ENCODE results near the gene DIRAS1. TPM values are rescaled to one million over a fixed set of nuclear protein-coding genes. Genes with fewer than 3 reads are reported as not detected.
"Not testable (repeated sequence)": the region's sequence is repeated elsewhere in the genome, so short reads cannot be mapped to it uniquely, and the experiment has no call there.

The DIRAS1 gene
- total and polyA plus RNA-seq, 3 experiments from 2014 or later, result 0.18 TPM; not detected in 2

DNA sequence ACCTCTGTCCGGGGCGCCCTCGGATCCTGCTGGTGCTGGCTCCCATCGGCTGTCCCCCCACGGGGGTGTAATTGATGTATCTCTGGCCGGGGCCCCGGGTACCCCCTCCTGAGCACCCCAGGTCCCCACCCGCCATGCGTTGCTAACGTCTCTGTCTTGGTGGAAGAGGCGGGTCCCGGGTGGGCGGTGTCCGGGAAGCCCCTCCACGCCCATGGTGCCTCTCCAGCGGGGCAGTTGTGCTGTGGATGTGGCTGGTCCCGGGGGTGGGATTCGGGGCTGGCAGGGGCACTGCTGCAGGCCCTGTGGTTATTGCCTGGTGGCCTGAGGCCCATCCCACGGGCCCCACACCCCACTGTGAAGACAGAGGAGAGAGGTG is 4.9 kb downstream of the DIRAS1 start:
- Histone ChIP-seq H3K4me3 (ENCODE audit: low read length) (no peak overlapping the region), H3K27me3 (ENCODE audit: insufficient read depth, low read length, poor library complexity, severe bottlenecking) (peaks cover 6% of the 10 kb centered on the region), H3K27ac (ENCODE audit: low read depth, low read length) (no peak overlapping the region), H3K9me3 (ENCODE audit: low read length) (peaks cover 6% of the 10 kb centered on the region), H3K4me1 (ENCODE audit: insufficient read depth, low read length) (no peaks in the 10 kb centered on the region), H3K36me3 (ENCODE audit: insufficient read depth, low read length) (no peaks in the 10 kb centered on the region)
- ChIA-PET POLR2A (no interaction called here), CTCF (no interaction called here)
- no peak overlapping the region for H3K4me3 Mint-ChIP-seq
- no peak for DNase-seq
- H3K27ac Mint-ChIP-seq, result no peak overlapping the region
- H3K36me3 Mint-ChIP-seq, result peaks cover 0 to 9% (median 0%) of the 10 kb centered on the region in 3 donors
- H3K27me3 Mint-ChIP-seq, result peaks cover 15 to 31% of the 10 kb centered on the region in 2 donors
- peaks cover 0 to 10% (median 2%) of the 10 kb centered on the region in 5 donors for H3K9me3 Mint-ChIP-seq
- peaks cover 0 to 8% (median 3%) of the 10 kb centered on the region in 3 donors for H3K4me1 Mint-ChIP-seq

DNA sequence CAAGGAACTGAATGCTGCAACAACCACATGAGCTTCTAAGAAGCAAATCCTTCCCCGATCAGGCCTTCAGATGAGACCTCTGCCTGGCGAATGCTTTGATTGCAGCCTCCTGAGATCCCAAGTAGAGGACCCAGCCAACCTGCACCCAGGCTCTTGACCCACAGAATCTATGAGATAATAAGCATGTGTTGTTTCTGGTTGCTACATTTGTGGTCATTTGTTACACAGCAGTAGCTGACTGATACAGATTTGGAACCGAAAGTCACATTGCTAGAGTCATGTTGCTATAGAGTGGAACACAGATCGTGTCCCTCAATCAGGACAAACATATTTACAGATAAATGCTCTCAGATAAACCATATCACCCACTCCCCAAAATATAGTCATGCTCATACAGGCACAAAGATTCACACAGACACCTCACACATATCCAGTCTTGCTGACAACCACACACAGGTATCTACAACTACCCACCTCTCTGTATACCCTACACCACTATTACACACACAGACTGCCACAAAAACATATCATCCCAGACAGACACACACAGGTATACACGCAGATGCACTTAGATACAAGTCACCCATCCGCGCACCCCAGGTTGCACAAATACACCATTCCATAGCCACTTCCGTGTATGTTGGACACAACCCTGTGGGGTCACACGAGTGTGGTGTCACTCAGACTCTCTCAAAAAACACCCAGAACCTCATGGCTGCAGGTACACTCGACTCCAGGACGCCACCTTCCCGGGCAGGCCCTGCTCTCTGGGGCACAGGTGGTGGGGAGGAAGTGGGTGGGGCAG is 5.5 kb downstream of the DIRAS1 start:
- peaks cover 6% of the 10 kb centered on the region for H3K27me3 ChIP-seq (ENCODE audit: insufficient read depth, low read length, poor library complexity, severe bottlenecking)
- Mint-ChIP-seq H3K4me3 (no peak overlapping the region), H3K27ac (peak overlapping the region in 1 of 8 donors; percentile 41), H3K4me1 (peaks cover 0 to 8% (median 3%) of the 10 kb centered on the region in 3 donors), H3K27me3 (peaks cover 15 to 31% of the 10 kb centered on the region in 2 donors), H3K9me3 (peaks cover 0 to 10% (median 2%) of the 10 kb centered on the region in 5 donors), H3K36me3 (peaks cover 0 to 9% (median 0%) of the 10 kb centered on the region in 3 donors)
- H3K4me1 ChIP-seq (ENCODE audit: insufficient read depth, low read length), result no peaks in the 10 kb centered on the region
- CTCF ChIA-PET, result no interaction called here
- no peak for DNase-seq
- H3K27ac ChIP-seq (ENCODE audit: low read depth, low read length), result no peak overlapping the region
- POLR2A ChIA-PET, result no interaction called here
- H3K4me3 ChIP-seq (ENCODE audit: low read length), result no peak overlapping the region
- no peaks in the 10 kb centered on the region for H3K36me3 ChIP-seq (ENCODE audit: insufficient read depth, low read length)
- peaks cover 6% of the 10 kb centered on the region for H3K9me3 ChIP-seq (ENCODE audit: low read length)

DNA sequence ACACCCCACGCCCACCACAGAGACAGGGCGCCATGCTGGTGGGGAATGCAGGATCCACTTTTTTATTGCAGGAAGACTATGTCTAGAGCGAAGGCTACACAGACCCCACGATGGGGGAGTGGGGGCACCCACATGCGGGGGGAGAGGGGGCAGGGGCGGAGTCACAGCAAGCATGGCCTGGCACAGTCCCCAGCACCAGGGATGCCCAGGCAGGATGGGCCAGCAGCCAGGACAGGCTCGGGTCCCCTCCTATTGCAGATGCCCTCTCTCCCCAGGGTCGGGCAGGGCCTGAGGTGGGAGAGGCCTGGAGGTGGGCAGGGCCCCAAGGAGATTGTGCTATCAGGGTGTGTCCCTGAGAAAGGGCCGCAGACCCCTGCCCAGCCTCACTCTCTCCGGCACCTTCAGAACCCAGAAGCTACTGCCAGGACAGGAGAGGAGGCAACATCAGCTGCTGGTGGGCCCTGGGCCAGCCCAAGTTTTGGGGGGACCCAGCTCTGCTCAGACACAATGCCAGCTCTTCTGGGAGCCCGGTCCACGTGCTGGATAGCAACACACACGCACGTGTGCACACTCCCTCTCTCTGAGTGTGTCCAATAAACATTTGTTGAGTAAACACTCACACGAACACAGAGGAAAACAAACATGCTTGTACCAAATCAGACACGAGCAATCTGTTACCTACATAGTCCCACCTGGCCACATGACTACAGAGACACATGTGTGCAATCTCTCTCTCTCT is 6.5 kb downstream of the DIRAS1 start:
- no peaks in the 10 kb centered on the region for H3K36me3 ChIP-seq (ENCODE audit: insufficient read depth, low read length)
- Mint-ChIP-seq H3K36me3 (peaks cover 0 to 9% (median 0%) of the 10 kb centered on the region in 3 donors), H3K27me3 (peaks cover 13 to 28% of the 10 kb centered on the region in 2 donors), H3K9me3 (peaks cover 0 to 10% (median 2%) of the 10 kb centered on the region in 5 donors), H3K27ac (no peak overlapping the region), H3K4me3 (no peak overlapping the region), H3K4me1 (peaks cover 0 to 9% (median under 1%) of the 10 kb centered on the region in 3 donors)
- ChIA-PET POLR2A (no interaction called here), CTCF (no interaction called here)
- H3K4me1 ChIP-seq (ENCODE audit: insufficient read depth, low read length), result no peaks in the 10 kb centered on the region
- peak in 1 of 5 donors; percentile 41 for DNase-seq
- no peak overlapping the region for H3K4me3 ChIP-seq (ENCODE audit: low read length)
- H3K27me3 ChIP-seq (ENCODE audit: insufficient read depth, low read length, poor library complexity, severe bottlenecking), result no peaks in the 10 kb centered on the region
- H3K9me3 ChIP-seq (ENCODE audit: low read length), result peaks cover 6% of the 10 kb centered on the region
- H3K27ac ChIP-seq (ENCODE audit: low read depth, low read length), result no peak overlapping the region

DNA sequence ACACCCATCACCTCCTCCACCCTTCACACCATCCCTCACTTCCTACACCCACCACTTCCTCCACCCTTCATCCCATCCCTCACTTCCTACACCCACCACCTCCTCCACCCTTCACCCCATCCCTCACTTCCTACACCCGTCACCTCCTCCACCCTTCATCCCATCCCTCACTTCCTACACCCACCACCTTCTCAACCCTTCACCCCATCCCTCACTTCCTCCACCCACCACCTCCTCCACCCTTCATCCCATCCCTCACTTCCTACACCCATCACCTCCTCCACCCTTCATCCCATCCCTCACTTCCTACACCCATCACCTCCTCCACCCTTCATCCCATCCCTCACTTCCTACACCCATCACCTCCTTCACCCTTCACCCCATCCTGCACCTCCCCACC is 7.1 kb downstream of the DIRAS1 start:
- H3K9me3 Mint-ChIP-seq; H3K9me3 ChIP-seq (ENCODE audit: low read length); H3K27me3 ChIP-seq (ENCODE audit: insufficient read depth, low read length, poor library complexity, severe bottlenecking); CTCF ChIA-PET; H3K36me3 Mint-ChIP-seq; H3K27ac ChIP-seq (ENCODE audit: low read depth, low read length); H3K36me3 ChIP-seq (ENCODE audit: insufficient read depth, low read length); DNase-seq; H3K4me1 Mint-ChIP-seq; H3K4me1 ChIP-seq (ENCODE audit: insufficient read depth, low read length); H3K4me3 Mint-ChIP-seq; H3K4me3 ChIP-seq (ENCODE audit: low read length); H3K27ac Mint-ChIP-seq; POLR2A ChIA-PET: not testable (repeated sequence)
- peaks cover 10 to 22% of the 10 kb centered on the region in 2 donors for H3K27me3 Mint-ChIP-seq

DNA sequence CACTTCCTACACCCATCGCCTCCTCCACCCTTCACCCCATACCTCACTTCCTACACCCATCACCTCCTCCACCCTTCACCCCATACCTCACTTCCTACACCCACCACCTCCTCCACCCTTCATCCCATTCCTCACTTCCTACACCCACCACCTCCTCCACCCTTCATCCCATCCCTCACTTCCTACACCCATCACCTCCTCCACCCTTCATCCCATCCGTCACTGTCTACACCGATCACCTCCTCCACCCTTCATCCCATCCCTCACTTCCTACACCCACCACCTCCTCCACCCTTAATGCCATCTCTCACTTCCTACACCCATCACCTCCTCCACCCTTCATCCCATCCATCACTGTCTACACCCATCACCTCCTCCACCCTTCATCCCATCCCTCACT is 8.0 kb downstream of the DIRAS1 start:
- H3K27ac Mint-ChIP-seq, POLR2A ChIA-PET: not testable (repeated sequence)
- peaks cover 10 to 20% of the 10 kb centered on the region in 2 donors for H3K27me3 Mint-ChIP-seq

DNA sequence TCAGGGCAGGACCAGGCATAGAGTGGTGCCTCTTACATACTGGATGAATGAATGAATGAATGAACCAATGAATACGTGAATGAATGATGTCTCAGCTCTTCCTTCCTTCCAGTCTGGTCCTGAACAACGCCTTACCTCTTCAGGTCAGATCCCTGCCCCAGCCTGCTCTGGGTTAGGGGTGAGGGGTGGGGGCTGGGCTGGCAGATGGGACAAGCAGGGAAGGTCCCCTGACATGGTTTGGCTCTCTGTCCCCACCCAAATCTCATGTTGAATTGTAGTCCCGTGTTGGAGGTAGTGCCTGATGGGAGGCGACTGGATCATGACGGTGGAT is 9.3 kb downstream of the DIRAS1 start:
- H3K4me3 ChIP-seq (ENCODE audit: low read length), result no peak overlapping the region
- H3K27me3 ChIP-seq (ENCODE audit: insufficient read depth, low read length, poor library complexity, severe bottlenecking), result no peaks in the 10 kb centered on the region
- H3K27ac ChIP-seq (ENCODE audit: low read depth, low read length), result no peak overlapping the region
- peak in 1 of 5 donors; percentile 35 for DNase-seq
- peaks cover 0 to 8% (median 0%) of the 10 kb centered on the region in 3 donors for H3K4me1 Mint-ChIP-seq
- no peaks in the 10 kb centered on the region for H3K4me1 ChIP-seq (ENCODE audit: insufficient read depth, low read length)
- CTCF ChIA-PET, result no interaction called here
- POLR2A ChIA-PET, result no interaction called here
- peaks cover 0 to 10% (median 2%) of the 10 kb centered on the region in 5 donors for H3K9me3 Mint-ChIP-seq
- H3K27me3 Mint-ChIP-seq, result peaks cover 9 to 20% of the 10 kb centered on the region in 2 donors
- H3K4me3 Mint-ChIP-seq, result no peak overlapping the region
- no peak overlapping the region for H3K27ac Mint-ChIP-seq
- H3K36me3 ChIP-seq (ENCODE audit: insufficient read depth, low read length), result no peaks in the 10 kb centered on the region
- H3K36me3 Mint-ChIP-seq, result peaks cover 0 to 9% (median 0%) of the 10 kb centered on the region in 3 donors
- H3K9me3 ChIP-seq (ENCODE audit: low read length), result peaks cover 6% of the 10 kb centered on the region

More for the DNA sequence above, 8.0 kb downstream of the DIRAS1 start:
- H3K36me3 ChIP-seq (ENCODE audit: insufficient read depth, low read length); H3K27ac ChIP-seq (ENCODE audit: low read depth, low read length); H3K27me3 ChIP-seq (ENCODE audit: insufficient read depth, low read length, poor library complexity, severe bottlenecking); H3K9me3 ChIP-seq (ENCODE audit: low read length); CTCF ChIA-PET; H3K4me1 Mint-ChIP-seq; H3K4me3 ChIP-seq (ENCODE audit: low read length); H3K4me1 ChIP-seq (ENCODE audit: insufficient read depth, low read length); H3K9me3 Mint-ChIP-seq; H3K4me3 Mint-ChIP-seq; H3K36me3 Mint-ChIP-seq: not testable (repeated sequence)
- DNase-seq, result peak in 1 of 5 donors; percentile 1

DNA sequence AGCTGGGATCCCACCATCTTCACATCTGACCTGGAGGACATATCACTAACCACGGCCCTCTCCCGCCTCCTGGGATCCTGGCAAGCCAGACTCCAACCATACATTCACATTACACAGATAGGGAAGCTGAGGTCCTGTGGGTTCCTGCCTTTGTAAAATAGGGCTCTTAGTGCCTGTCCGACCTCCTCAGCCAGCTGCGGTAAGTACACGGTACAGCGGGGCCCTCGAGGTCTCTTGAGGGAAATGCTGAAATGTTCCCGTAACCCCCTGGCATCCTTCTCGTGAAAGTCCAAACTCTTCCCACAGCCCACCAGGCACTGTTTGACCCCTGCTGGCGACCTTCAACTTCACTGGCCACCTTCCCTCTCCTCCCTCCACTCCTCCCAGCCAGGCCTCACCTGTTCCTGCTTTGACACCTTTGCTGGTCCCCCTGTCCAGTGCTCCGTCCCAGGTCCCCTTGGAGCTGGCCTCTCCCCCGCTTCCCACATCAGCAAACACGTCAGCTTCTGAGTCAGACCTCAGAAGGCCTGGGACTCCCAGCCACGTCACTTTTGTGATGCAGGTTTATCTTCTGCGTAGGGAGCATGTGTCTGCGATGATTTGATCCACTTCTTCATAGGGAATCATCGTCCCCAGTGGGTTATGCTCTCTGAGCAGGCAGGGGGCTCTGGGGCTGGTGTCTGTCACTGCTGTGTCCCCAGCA is 9.8 kb downstream of the DIRAS1 start:
- ChIA-PET CTCF (no interaction called here), POLR2A (no interaction called here)
- no peaks in the 10 kb centered on the region for H3K4me1 ChIP-seq (ENCODE audit: insufficient read depth, low read length)
- peaks cover 6% of the 10 kb centered on the region for H3K9me3 ChIP-seq (ENCODE audit: low read length)
- DNase-seq, result peak in 1 of 5 donors; percentile 40
- Mint-ChIP-seq H3K4me1 (peaks cover 0 to 8% (median 0%) of the 10 kb centered on the region in 3 donors), H3K36me3 (peaks cover 0 to 9% (median 0%) of the 10 kb centered on the region in 3 donors), H3K9me3 (peaks cover 0 to 10% (median 2%) of the 10 kb centered on the region in 5 donors), H3K27me3 (peaks cover 9 to 17% of the 10 kb centered on the region in 2 donors), H3K27ac (no peak overlapping the region), H3K4me3 (peak overlapping the region in 1 of 7 donors; percentile 18)
- H3K27me3 ChIP-seq (ENCODE audit: insufficient read depth, low read length, poor library complexity, severe bottlenecking), result no peaks in the 10 kb centered on the region
- no peak overlapping the region for H3K4me3 ChIP-seq (ENCODE audit: low read length)
- no peaks in the 10 kb centered on the region for H3K36me3 ChIP-seq (ENCODE audit: insufficient read depth, low read length)
- H3K27ac ChIP-seq (ENCODE audit: low read depth, low read length), result no peak overlapping the region

DNA sequence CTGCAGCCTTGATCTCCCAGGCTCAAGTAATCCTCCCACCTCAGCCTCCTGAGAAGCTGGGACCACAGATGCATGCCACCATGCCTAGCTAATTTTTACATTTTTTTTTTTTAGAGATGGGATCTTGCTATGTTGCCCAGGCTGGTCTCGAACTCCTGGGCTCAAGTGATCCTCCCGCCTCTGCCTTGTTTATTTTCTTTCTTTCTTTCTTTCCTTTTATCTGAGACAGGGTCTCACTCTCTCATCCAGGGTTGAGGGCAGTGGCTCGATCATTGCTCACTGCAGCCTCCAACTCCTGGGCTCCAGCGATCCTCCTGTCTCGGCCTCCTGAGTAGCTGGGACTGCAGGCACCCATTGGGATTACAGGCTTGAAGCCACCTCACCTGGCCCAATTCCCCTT is 14.9 kb downstream of the DIRAS1 start:
- Histone ChIP-seq H3K4me1 (ENCODE audit: insufficient read depth, low read length) (peaks cover 12% of the 10 kb centered on the region), H3K36me3 (ENCODE audit: insufficient read depth, low read length) (no peaks in the 10 kb centered on the region), H3K27ac (ENCODE audit: low read depth, low read length) (no peak overlapping the region), H3K27me3 (ENCODE audit: insufficient read depth, low read length, poor library complexity, severe bottlenecking) (no peaks in the 10 kb centered on the region), H3K9me3 (ENCODE audit: low read length) (no peaks in the 10 kb centered on the region), H3K4me3 (ENCODE audit: low read length) (no peak overlapping the region)
- Mint-ChIP-seq H3K9me3 (no peaks in the 10 kb centered on the region), H3K4me3 (no peak overlapping the region), H3K27me3 (peaks cover 0 to 2% of the 10 kb centered on the region in 2 donors), H3K27ac (no peak overlapping the region), H3K4me1 (peaks cover 3 to 18% (median 14%) of the 10 kb centered on the region in 3 donors), H3K36me3 (no peaks in the 10 kb centered on the region)
- POLR2A ChIA-PET, result no interaction called here
- DNase-seq, result no peak
- CTCF ChIA-PET, result no interaction called here
